ENCODE measurements around the gene SPNS1. TPM values are rescaled to one million over a fixed set of nuclear protein-coding genes. Genes with fewer than 3 reads are reported as not detected.
"Not testable (repeated sequence)": the region's sequence is repeated elsewhere in the genome, so short reads cannot be mapped to it uniquely, and the experiment has no call there.

The SPNS1 gene
- total RNA-seq, 1 donor from 2014 or later: 50.6 TPM

- Mint-ChIP-seq H3K27ac (ENCODE audit: unreplicated experiment) (peak overlapping the region; percentile 43), H3K4me1 (ENCODE audit: low read depth, unreplicated experiment) (peaks cover 6% of the 10 kb centered on the region), H3K36me3 (ENCODE audit: unreplicated experiment) (no peaks in the 10 kb centered on the region), H3K27me3 (ENCODE audit: unreplicated experiment) (peaks cover 6% of the 10 kb centered on the region), H3K9me3 (ENCODE audit: unreplicated experiment) (peaks cover 13% of the 10 kb centered on the region), H3K4me3 (ENCODE audit: unreplicated experiment) (peak overlapping the region; percentile 99)
- TF ChIP-seq CTCF (IDR thresholded peaks at IDR 0.05; ENCODE audit: partially characterized antibody, unreplicated experiment): no peak
- DNase-seq: no peak
Observed at GRCh38 chr16:28975158-28975599, 601 bp downstream of the SPNS1 start.

- no peak overlapping the region for H3K27ac Mint-ChIP-seq (ENCODE audit: unreplicated experiment)
- H3K27me3 Mint-ChIP-seq (ENCODE audit: unreplicated experiment): peaks cover 6% of the 10 kb centered on the region
- no peaks in the 10 kb centered on the region for H3K36me3 Mint-ChIP-seq (ENCODE audit: unreplicated experiment)
- peaks cover 15% of the 10 kb centered on the region for H3K9me3 Mint-ChIP-seq (ENCODE audit: unreplicated experiment)
- peak overlapping the region; percentile 35 for H3K4me3 Mint-ChIP-seq (ENCODE audit: unreplicated experiment)
- no peak for TF ChIP-seq CTCF (IDR thresholded peaks at IDR 0.05; ENCODE audit: partially characterized antibody, unreplicated experiment)
- no peak for DNase-seq
- H3K4me1 Mint-ChIP-seq (ENCODE audit: low read depth, unreplicated experiment): peaks cover 6% of the 10 kb centered on the region
Observed at GRCh38 chr16:28977703-28978662, 3.4 kb downstream of the SPNS1 start.

GRCh38 chr16:28980330-28980729, 5.8 kb downstream of the SPNS1 start:
- not testable (repeated sequence) for H3K4me3 Mint-ChIP-seq (ENCODE audit: unreplicated experiment); H3K4me1 Mint-ChIP-seq (ENCODE audit: low read depth, unreplicated experiment); H3K27ac Mint-ChIP-seq (ENCODE audit: unreplicated experiment); DNase-seq; H3K27me3 Mint-ChIP-seq (ENCODE audit: unreplicated experiment); H3K36me3 Mint-ChIP-seq (ENCODE audit: unreplicated experiment); H3K9me3 Mint-ChIP-seq (ENCODE audit: unreplicated experiment)

DNA sequence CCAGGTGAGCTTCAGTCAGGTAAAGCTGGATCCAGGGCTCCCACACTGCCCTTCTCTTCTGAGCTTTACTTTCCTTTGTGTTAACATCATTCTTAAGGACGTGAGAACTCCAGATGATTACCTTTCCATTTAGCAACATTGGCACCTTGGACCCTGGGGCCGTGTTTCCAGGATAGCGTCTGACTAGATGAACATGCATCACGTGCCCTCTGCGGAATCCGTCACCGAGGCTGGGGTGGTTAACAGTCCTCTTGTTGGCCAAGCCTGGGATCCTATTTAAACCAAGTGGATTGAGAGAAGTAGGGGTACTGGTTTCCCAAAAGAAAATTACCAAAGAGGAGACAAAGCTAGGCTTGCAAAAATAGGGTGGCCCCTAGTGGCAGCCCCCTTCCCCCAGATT, 6.4 kb downstream of the SPNS1 start:
- Mint-ChIP-seq H3K4me3 (ENCODE audit: unreplicated experiment) (no peak overlapping the region), H3K4me1 (ENCODE audit: low read depth, unreplicated experiment) (no peaks in the 10 kb centered on the region), H3K27me3 (ENCODE audit: unreplicated experiment) (peaks cover 3% of the 10 kb centered on the region), H3K27ac (ENCODE audit: unreplicated experiment) (no peak overlapping the region), H3K9me3 (ENCODE audit: unreplicated experiment) (peaks cover 3% of the 10 kb centered on the region), H3K36me3 (ENCODE audit: unreplicated experiment) (no peaks in the 10 kb centered on the region)
- DNase-seq: no peak
- no peak for TF ChIP-seq CTCF (IDR thresholded peaks at IDR 0.05; ENCODE audit: partially characterized antibody, unreplicated experiment)

DNA sequence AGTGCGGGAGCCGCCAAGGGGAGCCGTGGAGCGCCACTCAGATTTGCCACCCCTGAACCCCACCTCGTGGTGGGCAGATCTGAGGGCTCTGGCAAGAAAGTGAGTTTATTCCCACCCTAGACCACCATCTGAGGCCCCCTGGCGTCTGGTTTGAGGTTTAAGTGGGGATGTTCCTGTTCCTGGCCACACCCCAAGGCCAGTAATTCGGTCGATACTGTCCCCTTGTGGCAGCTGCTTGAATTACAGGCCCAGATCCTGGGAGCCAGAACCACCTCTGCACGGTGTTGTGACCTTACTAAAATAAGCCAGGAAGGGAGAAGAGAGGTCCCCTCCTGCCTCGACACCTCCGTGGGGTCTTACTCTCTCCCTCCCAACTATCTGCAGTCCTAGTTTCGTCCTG, 6.9 kb downstream of the SPNS1 start:
- no peak overlapping the region for H3K4me3 Mint-ChIP-seq (ENCODE audit: unreplicated experiment)

More for the DNA sequence above, 6.9 kb downstream of the SPNS1 start:
- peak; percentile 50 for DNase-seq
- TF ChIP-seq CTCF (IDR thresholded peaks at IDR 0.05; ENCODE audit: partially characterized antibody, unreplicated experiment): peak; percentile 81
- H3K27ac Mint-ChIP-seq (ENCODE audit: unreplicated experiment): no peak overlapping the region
- no peaks in the 10 kb centered on the region for H3K36me3 Mint-ChIP-seq (ENCODE audit: unreplicated experiment)
- H3K9me3 Mint-ChIP-seq (ENCODE audit: unreplicated experiment): peaks cover 3% of the 10 kb centered on the region
- no peaks in the 10 kb centered on the region for H3K4me1 Mint-ChIP-seq (ENCODE audit: low read depth, unreplicated experiment)
- H3K27me3 Mint-ChIP-seq (ENCODE audit: unreplicated experiment): peaks cover 3% of the 10 kb centered on the region
